Measurements from ENCODE around the gene OR6C3. TPM values are rescaled to one million over a fixed set of nuclear protein-coding genes. Genes with fewer than 3 reads are reported as not detected.

Gene OR6C3
- total RNA-seq, 1 donor from 2014 or later = not detected

GRCh38 chr12:55372521-55372920 lies 42.0 kb downstream of the OR6C3 start:
- intact Hi-C loops (cut with micrococcal nuclease) = no loop called here
- POLR2A ChIA-PET = no interaction called here
- no peak for DNase-seq
- H3K27me3 Mint-ChIP-seq = peaks cover 2% of the 10 kb centered on the region
- H3K4me1 Mint-ChIP-seq = no peaks in the 10 kb centered on the region
- H3K36me3 Mint-ChIP-seq (ENCODE audit: low read depth) = no peaks in the 10 kb centered on the region
- no peak for TF ChIP-seq CTCF (IDR thresholded peaks at IDR 0.05)
- H3K27ac Mint-ChIP-seq = no peak overlapping the region
- H3K9me3 Mint-ChIP-seq = no peaks in the 10 kb centered on the region
- CTCF ChIA-PET = no interaction called here
- no peak overlapping the region for H3K4me3 Mint-ChIP-seq
- ATAC-seq (ENCODE audit: low read depth) = no peak

Other genes with a start within 250 kb of the OR6C3 start
- gene OR9K2, start 204.3 kb upstream of the OR6C3 start, total RNA-seq = not detected in 2 replicates
- gene OR10A7, start 109.7 kb upstream of the OR6C3 start, total RNA-seq = not detected in 2 replicates
- not detected in 2 replicates for gene OR6C74, start 86.1 kb upstream of the OR6C3 start, total RNA-seq
- not detected in 2 replicates for gene OR6C6, start 34.2 kb upstream of the OR6C3 start, total RNA-seq
- not detected in 2 replicates for gene OR6C1, start 16.4 kb upstream of the OR6C3 start, total RNA-seq
- not detected in 2 replicates for gene OR6C75, start 32.2 kb downstream of the OR6C3 start, total RNA-seq
- not detected in 2 replicates for gene OR6C65, start 69.8 kb downstream of the OR6C3 start, total RNA-seq
- not detected in 2 replicates for gene OR6C76, start 95.5 kb downstream of the OR6C3 start, total RNA-seq
- gene OR6C2, start 113.3 kb downstream of the OR6C3 start, total RNA-seq = not detected in 2 replicates
- gene OR6C70, start 139.4 kb downstream of the OR6C3 start, total RNA-seq = not detected in 2 replicates
- gene OR6C68, start 161.6 kb downstream of the OR6C3 start, total RNA-seq = not detected in 2 replicates
- not detected in 2 replicates for gene OR6C4, start 218.9 kb downstream of the OR6C3 start, total RNA-seq
- gene OR2AP1, start 241.7 kb downstream of the OR6C3 start, total RNA-seq = 0.32 TPM in 1 of 2 replicates, not detected in the other

All from activated B cell treated with CpG ODN at 0.5 μM for 24 hours (primary cell).